ENCODE data around the gene HDAC9.

Gene HDAC9

DNA sequence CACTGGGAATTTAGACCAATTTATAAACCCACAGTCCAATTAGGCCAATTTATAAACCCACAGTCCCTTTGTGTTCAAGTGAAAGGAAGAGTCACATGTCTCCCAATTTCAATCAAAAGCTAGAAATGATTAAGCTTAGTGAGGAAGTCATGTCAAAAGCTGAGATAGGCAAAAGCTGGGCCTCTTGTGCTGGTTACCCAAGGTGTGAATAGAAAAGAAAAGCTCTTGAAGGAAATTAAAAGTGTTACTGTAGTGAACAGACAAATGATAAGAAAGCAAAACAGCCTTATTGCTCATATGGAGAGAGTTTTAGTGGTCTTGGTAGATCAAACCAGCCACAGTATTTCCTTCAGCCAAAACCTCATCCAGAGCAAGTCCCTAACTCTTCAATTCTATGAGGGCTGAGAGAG lies 245.0 kb downstream of the HDAC9 start:
- no peak for DNase-seq

DNA sequence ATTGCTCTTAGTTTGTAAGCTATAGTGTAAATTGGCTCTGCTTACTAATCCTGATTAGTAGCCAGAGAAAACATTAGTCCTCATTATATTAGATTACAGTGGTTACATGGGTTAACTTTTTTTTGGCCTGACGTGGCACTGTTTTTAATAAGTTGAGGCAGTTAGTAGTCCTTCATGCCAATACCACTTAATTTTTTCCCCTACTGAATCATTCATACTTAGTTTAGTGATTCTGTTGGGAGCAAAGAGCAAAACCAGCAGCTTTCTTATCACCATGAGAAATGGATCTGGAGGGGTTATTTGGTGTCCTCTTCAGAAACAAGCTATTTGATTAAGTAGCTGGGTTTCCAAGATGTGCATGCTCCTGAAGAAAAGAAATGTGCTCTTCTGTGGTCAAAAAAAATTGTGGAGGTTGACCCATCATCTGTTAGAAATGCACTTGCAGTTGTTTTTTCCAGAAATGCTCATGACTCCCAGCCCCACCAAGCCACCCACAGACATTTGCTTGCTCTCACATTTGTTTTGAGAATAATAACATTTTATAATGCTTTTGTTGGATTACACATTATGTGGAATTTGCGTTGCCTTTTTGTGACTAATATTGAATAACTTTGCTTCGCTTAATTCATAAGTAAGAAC lies 258.5 kb downstream of the HDAC9 start:
- DNase-seq, result no peak

DNA sequence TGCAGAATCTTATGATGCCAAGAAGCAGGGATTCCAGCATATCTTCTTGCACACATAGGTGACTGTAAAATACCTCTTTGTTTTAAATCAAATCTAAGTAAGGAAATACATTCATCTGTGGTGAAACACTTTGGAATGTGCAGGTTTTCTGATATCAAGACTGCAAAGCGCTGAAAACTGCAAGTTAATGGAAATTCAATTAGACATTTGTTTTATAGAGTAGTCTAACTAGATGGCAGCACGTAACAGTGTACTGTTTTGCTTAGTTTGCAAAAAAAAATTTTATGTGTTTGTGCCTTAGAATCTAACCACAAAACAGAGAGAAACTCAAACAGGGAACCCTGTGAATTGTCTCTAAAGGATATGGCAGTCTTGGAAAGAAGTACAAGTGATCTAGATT lies 259.2 kb downstream of the HDAC9 start:
- no peak for DNase-seq

DNA sequence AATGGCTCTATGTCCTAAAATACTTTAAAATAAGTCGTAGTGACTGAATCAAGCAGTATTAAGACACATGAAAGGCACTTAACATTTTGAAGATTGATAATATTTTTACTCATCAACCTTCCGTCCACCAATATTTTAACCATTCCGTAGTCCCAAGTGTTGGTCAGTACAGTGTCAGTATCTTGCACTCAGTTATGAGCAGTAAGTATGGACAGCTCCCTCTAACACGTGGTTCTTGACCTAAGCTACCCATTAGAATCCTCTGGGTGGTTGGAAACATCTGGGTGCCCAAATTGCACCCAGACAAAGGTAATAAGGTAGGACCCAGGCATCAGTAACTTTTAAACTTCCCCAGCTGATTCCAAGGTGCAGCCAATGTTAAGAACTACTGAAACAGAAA lies 260.2 kb downstream of the HDAC9 start:
- no peak for DNase-seq

DNA sequence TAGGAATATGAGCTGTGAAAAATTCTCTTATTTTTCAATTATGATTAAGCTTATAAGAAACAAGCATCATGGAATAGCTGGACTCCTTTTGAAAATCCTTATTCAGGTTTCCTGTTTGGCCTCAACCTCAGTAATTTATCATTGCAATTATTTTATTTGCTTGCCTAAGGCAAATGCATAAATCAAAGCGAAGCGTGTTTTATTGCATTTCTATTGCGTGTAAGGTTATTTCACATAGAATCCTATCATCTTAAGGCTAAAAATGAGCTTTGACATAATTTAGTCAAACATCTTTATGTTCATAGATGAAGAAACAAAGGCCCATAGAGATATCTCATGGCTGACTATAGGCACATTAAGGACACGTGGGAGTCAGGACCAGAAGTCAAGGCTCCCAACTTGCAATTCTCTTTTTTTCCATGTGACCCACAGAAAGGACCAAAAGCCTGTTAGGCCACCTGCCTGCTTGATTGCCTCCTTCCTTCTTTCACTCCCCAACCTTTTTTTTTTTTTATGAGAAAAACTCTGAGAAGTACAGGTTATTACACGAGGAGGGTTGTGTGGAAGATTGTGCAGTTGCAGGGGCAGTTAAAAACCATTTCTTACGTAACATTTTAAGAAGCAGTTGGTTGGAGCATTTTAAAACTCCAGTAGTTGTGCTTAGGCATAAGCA lies 261.0 kb downstream of the HDAC9 start:
- no peak for DNase-seq

DNA sequence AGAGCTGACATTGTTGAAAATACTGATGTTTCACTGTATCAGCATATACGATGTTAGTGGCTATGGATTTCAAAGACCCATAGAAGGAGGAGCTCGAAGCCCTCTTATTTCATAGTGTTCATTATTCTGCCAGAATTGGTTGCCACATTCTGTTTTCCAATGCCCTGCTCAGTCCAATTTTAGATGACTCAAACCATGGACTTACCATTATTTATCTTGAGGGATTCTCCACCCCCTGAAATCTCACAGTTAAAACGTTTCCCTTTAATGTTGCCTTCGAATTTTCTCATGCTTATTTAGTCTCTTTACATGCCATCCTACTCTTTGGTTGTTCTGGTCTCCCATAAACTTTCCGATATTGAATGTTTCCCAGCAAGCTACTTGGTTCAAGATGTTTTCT lies 264.5 kb downstream of the HDAC9 start:
- no peak for DNase-seq

DNA sequence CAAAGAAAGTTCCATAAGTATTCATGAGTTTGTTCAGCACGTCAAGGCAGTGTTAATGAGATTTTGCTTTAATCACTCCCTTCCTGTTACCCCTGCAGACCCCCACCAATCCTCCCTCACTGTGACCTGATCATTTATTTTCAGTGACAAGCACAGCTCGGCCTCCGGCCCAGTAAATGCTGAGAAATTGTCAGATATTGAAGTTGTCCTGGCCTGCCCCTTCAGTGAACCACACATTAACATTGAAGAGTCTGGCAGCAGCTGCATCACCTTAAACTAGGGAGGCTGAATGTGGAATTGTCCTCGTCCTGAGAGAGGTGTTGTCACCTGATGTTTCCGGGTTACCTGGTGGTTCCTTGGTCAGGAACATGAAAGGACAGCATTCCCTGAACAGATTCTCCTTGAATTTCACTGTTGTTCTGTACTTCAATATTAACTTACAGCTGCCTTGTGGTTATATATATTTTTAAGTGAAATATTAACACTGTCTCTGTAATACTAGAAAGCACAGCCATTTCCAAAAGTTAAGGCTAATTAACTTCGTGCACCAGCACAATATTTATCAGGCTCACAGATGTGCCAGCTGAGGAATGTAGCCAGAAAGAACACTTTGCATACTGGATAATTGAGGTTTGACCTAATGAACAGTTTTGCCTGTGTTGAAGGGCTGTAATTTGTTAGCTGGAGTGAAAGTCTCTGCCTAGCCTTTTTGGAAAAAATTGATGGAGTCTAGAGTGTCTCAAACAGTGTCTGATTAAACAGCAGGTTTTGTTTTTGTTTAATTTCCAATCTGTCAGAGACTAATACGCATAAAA lies 265.3 kb downstream of the HDAC9 start:
- DNase-seq, result no peak

DNA sequence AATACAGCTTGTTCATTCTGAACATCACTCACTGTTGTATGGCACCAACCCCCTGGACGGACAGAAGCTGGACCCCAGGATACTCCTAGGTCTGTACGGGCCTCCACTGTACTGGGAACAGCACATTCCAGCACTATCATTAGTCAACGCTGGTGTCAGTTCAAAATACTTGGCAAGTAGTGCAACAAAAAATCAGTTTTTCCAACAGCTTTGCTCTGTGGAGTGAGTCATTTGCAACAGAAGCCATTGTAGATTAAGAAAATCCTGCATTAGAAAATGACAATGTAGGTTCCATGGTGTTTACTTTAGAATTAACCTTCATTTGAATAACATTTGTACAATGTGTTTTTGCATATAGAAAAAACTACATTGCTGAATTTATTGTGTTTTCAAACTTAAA lies 266.6 kb downstream of the HDAC9 start:
- no peak for DNase-seq

DNA sequence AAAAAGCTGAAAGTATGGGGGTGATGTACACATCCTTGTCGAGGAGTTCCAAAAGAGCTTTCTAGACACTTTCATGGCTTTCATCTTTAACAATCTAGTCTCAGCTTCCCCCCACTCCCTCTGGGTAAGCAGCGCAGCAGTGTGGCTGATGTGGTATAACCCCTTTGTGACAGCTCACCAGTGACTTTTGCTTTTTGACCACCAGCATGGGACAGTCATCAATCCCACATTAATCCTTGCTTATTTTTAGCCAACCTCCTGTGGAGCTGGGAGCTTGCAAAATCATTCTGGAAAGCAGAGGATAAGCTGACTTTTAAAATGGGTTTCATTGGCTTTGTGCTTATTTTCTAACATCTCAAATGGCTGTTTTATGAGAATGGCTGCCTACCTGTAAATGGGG lies 272.7 kb downstream of the HDAC9 start:
- DNase-seq, result no peak

DNA sequence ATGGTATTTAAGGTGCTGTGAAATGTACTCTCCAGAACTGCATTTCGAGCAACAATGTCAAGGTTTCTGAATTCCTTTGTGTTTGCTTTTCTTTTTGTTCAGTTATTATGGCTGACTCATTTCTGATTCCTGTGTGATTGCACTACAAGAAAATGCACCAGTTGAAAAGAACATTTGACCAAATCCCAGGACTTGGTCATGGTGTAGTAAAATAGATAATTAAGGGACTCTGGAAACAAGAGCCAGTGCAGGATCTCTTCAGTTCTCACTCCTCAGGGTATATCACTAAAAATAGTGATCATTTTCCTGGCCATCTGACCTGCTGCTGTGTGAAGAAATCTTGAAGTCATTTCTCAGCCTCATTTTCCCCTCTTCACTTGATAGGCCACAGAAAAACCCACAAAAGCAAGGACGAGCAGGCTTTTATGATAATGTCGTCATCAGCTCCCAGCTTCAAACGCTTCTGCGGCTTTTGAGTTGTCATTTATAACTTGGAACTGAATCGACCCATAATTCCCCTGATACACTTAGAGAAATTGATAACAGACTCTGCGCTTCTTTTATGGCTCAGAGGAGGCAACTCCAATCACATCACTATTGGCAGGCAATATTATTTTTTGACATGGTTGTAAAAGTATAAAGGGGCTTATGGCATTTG lies 274.7 kb downstream of the HDAC9 start:
- DNase-seq, result no peak

DNA sequence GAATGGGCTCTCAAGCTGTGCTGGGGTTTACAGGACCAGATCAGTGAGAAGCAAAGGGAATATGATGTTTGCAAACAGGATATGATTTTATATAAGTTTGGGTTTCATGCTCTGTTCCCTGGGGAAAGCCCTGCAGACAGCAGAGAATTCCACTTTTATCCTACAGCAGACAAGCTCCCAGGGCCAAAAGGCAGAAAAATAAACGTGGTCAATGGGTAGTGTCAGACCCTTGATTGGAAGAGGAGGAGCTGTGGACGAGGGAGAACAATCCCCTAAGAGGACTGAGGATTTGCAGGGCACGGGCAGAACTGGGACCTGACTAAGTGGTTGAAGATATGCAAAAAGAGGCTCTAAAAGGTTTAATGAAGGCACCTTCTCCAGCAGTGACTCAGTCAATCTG lies 275.3 kb downstream of the HDAC9 start:
- no peak for DNase-seq

DNA sequence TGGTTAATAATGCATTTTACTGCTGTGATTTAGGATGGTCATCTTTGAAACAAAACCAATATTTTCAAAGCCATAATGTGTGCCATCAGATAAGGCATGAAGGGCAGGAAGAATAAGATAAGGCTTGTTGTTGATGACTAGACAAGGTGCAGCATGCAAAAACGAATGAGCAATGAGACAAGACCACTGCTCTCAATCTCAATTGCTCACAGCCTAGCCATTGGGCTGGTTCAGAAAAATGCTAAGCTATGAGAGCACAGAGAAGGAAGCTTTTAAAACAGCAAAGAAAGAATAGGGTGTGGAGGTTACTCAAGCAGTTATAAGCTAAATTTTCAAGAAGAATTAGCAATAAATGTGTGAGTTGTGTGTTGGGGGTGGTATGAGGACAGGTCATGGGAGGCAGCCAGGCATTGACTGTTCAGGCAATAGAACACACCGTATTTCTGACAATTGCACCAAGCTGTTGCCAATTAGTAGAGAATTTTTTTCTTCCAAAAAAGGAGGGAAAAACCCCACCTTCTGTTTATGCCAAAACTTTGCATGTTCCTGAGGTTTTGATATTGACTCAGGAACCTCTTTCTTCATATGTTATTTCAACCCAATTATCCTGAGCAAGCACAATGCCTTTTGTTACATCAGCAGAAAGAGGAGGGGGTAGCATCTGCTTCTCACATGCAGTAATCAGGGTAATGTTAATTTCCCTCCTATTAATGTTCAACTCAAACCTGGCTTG lies 276.5 kb downstream of the HDAC9 start:
- DNase-seq, result no peak

DNA sequence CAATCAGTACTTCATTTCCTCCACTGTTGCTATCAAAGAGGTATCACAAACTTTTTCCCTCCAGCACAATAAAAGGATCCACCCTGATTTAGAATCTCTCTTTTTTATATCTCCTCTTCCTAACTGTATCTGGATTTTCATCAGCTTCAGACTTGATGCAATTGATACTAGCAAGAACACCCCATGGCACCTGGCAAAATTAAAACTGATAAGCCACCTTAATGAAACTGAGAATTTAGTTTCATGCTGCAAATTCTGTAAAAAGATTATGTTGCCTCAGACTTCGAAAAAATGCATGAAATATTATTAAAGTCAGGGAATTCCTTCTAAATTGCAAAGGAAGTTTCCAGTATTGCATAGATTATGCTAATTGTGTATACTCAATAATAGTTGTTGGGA lies 277.0 kb downstream of the HDAC9 start:
- DNase-seq, result no peak

DNA sequence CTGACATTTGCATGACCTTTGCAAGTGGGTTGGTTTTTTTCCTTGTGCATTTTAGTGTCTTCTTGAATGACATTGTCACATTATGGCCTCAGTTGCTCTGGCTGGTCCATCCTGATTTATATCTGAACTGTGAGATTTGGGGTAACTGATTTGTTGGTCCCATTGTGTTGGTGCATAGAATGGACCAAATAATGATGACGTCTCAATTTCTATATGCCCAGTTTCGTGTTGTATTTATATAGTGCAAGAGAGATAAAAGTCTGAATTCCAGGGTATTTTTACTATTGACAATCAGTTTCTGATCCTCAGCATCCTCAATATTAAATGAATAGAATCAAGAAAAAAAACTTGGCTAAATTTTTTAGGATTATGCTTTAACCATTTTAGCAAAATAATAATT lies 281.8 kb downstream of the HDAC9 start:
- DNase-seq, result no peak

DNA sequence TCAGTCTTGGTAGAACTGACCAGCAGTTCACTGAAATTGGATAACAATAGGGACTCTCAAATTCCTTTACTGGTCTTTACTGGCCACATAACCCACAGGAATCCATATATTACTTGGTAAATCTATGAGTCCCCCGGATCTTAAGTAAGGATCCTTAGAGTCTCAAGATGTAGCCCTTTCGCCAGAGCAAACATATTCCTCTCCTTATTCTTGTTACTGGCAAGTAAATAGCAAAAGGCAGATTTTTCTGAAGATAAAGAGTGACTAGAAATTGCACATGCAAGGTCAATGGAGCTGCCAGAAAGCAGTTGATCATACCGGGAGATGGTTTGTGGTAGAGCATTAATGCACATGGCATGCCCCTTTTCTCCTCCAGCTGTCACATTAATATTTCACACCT lies 283.0 kb downstream of the HDAC9 start:
- DNase-seq, result no peak

DNA sequence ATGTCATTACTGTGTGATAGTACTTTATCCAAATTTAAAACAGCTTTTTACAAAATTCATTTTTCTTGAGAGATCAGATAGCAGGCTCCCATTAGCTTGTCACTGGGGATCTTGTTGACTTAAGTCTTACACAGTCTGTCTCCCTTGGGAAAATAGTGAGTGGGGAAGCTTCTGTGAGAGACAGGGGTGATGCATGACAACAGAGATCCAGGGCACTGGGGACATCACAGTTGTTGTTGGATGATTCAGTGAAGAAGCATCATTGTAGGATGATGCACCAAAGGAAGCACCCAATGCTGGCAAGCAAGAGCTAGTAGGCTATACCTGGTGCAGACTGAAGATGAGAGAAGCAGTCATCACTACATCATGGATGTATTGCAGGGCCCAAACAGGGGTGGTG lies 284.7 kb downstream of the HDAC9 start:
- no peak for DNase-seq

DNA sequence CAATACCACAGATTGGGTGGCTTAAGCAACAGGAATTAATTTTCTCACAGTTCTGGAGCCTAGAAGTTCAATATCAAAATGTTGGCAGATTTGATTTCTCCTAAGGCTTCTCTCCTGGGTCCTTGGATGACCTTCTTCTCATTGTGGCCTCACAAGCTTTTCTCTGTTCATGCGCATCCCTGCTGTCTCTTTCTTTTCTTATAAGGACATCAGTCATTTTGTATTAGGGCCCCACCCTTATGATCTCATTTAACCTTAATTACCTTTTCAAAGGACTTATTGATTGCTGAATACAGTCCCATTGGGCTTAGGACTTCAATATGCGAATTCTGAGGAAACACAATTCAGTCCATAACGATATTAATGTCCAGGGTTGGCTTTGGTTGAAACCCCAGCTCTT lies 285.4 kb downstream of the HDAC9 start:
- DNase-seq, result no peak

DNA sequence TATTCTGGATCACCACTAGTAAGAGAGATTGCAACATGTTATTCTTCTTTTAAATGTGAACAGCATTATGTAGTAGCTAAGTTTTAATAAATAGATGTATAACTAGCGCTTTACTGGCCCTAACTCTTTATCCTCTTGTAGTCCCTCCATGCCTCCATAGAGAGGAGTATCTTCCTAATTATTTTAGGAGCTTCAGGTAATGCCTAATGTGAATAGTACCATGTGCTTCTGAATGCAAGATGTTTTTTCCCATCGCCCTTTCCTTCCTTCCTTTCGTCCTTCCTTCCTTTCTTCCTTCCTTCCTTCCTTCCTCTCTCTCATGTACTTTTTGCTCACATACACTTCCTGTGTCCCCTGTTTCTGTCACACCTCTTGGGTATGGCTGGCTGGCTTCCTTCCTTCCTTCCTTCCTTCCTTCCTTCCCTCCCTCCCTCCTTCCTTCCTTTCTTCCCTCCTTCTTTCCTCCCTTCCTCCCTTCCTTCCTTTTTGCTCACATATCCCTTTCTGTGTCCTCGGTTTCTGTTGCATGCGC lies 290.7 kb downstream of the HDAC9 start:
- no peak for DNase-seq

DNA sequence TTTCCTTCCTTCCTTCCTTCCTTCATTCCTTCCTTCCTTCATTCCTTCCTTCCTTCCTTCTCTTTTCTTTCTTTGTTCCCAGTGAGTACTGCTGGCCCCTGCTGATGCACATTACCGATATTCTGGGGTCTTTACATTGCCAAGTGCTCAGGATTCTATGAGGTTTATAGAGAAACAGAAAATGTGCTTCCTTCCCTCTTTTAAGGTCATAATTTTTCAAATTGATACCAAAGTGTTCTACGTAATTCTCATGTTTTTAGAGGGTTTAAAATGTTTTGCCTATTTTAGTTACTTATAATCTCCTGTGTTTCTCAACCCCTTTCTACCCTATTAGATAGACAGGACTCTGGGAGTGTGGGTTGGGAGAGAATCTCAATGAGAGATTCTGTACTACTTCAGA lies 291.2 kb downstream of the HDAC9 start:
- no peak for DNase-seq

DNA sequence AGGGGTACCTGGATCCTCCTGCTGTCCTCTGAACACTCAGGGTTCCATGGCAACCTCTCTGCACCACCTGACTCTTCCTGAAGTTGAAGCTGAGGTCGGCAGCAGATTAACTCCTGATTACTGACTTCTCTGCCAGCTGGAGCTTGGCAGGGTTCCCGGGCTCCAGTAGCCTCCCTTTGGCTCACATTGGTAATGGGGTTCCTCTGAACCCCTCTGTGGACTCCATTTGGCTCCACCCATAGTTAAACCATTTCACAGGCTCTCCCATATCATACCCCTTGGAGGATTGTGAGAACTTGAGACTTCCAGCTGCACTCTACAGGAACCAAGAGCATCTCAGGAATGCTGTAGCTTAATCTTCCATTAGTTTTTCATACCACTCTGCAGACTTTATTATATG lies 292.5 kb downstream of the HDAC9 start:
- no peak for DNase-seq

DNA sequence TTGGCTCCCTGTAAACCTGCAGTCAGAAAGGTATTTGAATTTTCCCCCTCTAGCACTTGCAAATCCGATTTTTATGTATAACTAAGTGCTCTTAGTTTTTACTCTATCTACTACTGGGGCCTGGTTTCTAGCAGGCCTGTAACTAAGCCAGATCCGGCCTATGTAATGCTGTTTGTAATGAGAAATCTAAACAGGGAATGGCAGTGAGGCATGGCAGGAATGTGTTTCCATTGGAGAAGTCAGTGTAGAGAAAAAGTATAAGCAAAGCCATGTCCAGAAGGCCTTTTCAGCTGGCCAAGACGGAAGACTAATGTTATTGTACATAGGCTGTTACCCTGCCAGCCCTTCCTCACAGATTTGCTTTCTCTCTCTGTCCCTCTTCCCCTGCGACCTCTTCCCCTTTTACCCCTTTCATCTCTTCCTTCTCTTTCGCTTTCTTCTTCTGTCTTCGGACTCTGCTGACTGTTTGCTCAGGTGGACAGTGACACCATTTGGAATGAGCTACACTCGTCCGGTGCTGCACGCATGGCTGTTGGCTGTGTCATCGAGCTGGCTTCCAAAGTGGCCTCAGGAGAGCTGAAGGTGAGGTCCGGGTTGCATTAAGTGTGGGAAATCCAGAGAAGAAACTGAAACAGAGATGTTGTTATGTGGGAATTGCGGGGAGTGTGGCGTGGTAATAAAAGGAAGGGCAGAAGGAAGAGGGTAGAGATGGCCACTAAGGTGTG lies 297.5 kb downstream of the HDAC9 start:
- no peak for DNase-seq

DNA sequence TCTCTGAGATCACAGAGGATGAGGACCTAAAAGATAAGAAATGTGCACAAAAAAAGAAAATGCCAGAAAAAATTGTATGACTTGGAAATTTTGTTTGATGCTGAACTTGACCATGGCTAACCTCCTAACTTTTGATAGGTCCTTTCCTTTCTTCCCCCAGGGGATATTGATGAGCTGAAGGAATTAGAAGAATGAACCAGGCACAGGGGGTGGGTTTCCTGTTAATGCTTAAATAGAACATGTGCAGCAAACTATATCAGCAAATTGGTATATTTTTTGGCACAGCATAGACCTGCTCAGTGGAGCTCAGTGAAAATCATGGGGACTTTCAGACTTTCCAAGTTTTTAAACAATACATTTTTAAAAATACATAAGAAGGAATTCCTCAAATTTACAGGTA lies 300.7 kb downstream of the HDAC9 start:
- DNase-seq, result no peak
